GM12874 (cell line): ENCODE measurements around the gene ZNRD2.

Source experiments
- TF ChIP-seq, protein P1 (sequence below): IDR thresholded peaks from 2 replicates; pipeline ENCODE4 v1.5.1; 2011; ENCODE audit warnings: low read depth, mild to moderate bottlenecking, control low read depth, low read length, moderate library complexity; ENCODE audit not compliant: insufficient read depth

The ZNRD2 gene

DNA sequence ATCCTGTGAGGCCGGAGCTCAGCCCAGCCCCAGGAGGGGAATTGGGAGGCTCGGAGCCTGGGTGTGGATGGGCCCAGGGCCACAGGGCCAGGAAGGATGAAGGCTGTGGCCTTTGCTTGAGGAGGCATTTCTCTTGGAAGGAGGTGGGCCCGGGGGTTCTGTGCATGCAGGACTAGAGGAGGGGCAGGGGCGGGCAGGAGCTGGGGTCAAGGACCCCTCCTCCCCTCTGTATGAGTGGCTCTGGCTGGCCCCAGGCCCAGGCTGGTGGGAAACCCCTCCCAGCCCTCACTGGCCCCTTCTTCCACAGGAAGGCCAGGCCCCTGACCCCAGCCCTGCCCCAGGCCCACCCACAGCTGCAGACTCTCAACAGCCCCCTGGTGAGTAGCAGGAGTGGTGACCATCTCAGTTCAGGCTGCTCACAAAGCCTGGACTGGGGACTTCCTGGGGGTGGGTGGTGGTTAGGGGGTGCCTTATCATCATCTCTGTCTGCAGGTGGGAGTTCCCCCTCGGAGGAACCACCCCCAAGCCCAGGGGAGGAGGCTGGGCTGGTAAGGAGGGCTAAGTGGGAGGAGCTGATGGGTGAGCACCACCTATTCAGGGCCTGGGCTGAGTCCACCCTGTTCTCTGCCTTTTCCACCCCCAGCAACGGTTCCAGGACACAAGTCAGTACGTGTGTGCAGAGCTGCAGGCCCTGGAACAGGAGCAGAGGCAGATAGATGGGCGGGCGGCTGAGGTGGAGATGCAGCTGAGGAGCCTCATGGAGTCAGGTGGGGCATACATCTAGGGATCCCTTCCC lies 19.4 kb downstream of the ZNRD2 start:
- TF ChIP-seq, protein P1, sequence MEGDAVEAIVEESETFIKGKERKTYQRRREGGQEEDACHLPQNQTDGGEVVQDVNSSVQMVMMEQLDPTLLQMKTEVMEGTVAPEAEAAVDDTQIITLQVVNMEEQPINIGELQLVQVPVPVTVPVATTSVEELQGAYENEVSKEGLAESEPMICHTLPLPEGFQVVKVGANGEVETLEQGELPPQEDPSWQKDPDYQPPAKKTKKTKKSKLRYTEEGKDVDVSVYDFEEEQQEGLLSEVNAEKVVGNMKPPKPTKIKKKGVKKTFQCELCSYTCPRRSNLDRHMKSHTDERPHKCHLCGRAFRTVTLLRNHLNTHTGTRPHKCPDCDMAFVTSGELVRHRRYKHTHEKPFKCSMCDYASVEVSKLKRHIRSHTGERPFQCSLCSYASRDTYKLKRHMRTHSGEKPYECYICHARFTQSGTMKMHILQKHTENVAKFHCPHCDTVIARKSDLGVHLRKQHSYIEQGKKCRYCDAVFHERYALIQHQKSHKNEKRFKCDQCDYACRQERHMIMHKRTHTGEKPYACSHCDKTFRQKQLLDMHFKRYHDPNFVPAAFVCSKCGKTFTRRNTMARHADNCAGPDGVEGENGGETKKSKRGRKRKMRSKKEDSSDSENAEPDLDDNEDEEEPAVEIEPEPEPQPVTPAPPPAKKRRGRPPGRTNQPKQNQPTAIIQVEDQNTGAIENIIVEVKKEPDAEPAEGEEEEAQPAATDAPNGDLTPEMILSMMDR = no peak

GRCh38 chr11:65590240-65590738 lies 20.0 kb downstream of the ZNRD2 start:
- TF ChIP-seq, protein P1 = no peak

- TF ChIP-seq, protein P1 = no peak
These were observed 21.9 kb downstream of the ZNRD2 start for GRCh38 chr11:65591939-65592857.

DNA sequence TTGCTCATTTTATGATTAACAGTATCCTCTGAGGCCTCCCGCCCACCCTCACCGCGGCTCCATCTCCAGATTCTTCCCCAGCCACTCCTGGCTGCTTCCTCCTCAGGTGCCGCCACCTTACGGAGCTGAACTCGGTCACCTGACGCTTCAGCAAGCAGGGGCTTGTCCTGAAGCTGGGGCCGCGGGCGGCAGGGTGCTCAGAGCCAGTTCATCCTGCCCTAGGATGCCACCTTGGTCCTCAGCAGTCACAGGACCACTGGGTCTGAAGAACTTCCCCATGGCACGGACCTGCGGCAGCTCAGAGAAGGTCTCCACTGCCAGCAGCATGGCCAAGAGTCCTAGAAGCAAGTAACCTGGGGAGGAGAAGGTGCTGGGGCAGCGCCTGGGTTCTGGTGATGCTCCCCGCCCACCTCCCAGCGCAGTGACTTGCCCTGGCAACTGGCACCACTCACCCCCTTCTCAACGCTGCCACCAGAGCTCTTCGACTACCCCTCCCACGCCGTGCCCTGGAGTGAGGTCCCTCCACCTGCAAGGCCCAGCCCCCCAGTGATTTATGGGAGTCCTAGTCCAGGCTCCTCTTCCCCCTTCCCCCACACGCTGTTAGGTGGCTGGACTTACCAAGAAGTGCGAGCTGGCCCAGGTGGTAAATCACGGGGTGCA lies 22.7 kb downstream of the ZNRD2 start:
- TF ChIP-seq, protein P1 = no peak

- TF ChIP-seq, protein P1 = peak; percentile 74
These were observed 23.5 kb downstream of the ZNRD2 start for GRCh38 chr11:65593518-65594414.

DNA sequence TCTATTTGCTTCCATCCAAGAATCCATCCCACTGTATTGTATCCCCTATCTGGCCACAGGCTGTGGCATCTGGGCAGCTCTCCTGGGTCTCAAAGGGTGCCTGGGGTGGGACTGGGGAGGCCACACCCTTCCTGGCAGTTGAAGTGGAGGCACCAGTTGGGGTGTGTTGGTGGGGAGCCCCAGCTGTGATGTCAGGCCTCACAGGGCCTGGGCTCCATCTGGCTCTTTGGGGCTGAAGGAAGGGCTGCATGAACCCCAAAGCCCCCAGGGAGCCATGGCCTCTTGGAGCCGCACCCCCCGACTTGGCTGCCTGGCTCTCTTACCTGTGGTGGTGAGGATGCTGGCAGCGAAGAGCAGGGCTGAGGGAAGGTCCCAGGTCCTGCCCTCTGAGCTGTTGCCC lies 24.9 kb downstream of the ZNRD2 start:
- TF ChIP-seq, protein P1 = no peak
